ENCODE measurements around the gene ISLR.
A peak's percentile ranks its signal among the peaks of the same experiment; 100 is the strongest.

Gene ISLR

DNA sequence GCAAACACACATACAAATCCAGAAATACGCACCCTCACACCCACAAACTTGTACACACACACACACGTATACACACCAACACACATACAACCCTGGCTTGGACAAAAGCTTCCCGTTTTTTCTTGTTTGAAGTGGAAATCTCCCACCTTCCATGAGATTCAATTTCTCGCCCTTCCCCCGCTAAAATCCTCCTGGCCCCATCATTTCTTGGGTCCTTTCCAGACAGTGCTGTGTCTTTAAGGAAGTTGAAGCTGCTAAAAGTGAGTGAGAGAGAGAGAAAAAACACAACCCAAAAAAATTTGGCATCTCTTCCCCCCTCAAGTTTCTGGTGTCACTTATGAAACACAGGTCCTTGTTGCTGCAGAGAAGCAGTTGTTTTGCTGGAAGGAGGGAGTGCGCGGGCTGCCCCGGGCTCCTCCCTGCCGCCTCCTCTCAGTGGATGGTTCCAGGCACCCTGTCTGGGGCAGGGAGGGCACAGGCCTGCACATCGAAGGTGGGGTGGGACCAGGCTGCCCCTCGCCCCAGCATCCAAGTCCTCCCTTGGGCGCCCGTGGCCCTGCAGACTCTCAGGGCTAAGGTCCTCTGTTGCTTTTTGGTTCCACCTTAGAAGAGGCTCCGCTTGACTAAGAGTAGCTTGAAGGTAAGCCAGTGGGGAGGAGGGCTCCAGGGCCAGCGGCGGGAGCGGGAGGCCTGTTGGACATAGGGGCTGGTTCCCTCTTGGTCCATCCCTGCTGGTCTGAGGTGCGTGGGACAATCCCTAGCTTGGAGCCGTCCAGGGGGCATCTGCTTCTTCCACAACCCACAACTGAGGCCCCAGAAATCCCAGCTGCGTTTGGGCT, at the start of gene ISLR:
ISLR (plus strand) TSS at position 331 of the 839 bp plus-strand sequence. CDS start 1,149 bp downstream, outside the sequence.
- no peak for DNase-seq (ENCODE audit: low read depth)
- no peak within 1 kb of the TSS for H3K4me3 ChIP-seq (ENCODE audit: low read depth, low read length)
- TF ChIP-seq, protein P1, sequence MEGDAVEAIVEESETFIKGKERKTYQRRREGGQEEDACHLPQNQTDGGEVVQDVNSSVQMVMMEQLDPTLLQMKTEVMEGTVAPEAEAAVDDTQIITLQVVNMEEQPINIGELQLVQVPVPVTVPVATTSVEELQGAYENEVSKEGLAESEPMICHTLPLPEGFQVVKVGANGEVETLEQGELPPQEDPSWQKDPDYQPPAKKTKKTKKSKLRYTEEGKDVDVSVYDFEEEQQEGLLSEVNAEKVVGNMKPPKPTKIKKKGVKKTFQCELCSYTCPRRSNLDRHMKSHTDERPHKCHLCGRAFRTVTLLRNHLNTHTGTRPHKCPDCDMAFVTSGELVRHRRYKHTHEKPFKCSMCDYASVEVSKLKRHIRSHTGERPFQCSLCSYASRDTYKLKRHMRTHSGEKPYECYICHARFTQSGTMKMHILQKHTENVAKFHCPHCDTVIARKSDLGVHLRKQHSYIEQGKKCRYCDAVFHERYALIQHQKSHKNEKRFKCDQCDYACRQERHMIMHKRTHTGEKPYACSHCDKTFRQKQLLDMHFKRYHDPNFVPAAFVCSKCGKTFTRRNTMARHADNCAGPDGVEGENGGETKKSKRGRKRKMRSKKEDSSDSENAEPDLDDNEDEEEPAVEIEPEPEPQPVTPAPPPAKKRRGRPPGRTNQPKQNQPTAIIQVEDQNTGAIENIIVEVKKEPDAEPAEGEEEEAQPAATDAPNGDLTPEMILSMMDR (IDR thresholded peaks at IDR 0.05; ENCODE audit: low read depth, low read length): no peak
- no peak for TF ChIP-seq POLR2A (IDR thresholded peaks at IDR 0.05; ENCODE audit: extremely low read depth, insufficient read length)
- TF ChIP-seq MAX (IDR thresholded peaks at IDR 0.05; ENCODE audit: low read depth, low read length): no peak
- no peak for TF ChIP-seq MYC (IDR thresholded peaks at IDR 0.05; ENCODE audit: low read depth, low read length)

DNA sequence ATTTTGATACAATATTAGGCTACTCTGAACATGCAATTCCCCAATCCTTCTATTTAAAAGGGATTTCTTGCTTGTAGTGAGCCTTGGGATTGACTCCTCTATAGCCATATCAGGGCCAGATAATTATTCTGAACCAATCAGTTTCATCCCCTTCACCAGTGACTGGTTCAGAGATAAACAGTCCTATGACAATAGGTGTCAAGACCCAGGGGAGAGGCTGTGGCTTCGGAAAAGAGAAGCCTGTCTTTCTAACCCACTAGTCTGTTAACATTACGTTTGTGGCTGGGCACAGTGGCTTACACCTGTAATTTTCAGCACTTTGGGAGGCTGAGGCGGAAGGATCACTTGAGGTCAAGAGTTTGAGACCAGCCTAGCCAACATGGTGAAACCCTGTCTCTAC, 49.3 kb upstream of the ISLR start:
- DNase-seq (ENCODE audit: low read depth): no peak
- no peak for TF ChIP-seq MAX (IDR thresholded peaks at IDR 0.05; ENCODE audit: low read depth, low read length)

GRCh38 chr15:74124759-74125158, 48.8 kb upstream of the ISLR start:
- DNase-seq (ENCODE audit: low read depth): no peak
- TF ChIP-seq MYC (IDR thresholded peaks at IDR 0.05; ENCODE audit: low read depth, low read length) (no peak), MAX (IDR thresholded peaks at IDR 0.05; ENCODE audit: low read depth, low read length) (no peak), POLR2A (IDR thresholded peaks at IDR 0.05; ENCODE audit: extremely low read depth, insufficient read length) (no peak)
- TF ChIP-seq, protein P1 (IDR thresholded peaks at IDR 0.05; ENCODE audit: low read depth, low read length): no peak
- H3K4me3 ChIP-seq (ENCODE audit: low read depth, low read length): no peak overlapping the region

More for the DNA sequence above, 49.3 kb upstream of the ISLR start:
- H3K4me3 ChIP-seq (ENCODE audit: low read depth, low read length): no peak overlapping the region

- no peak overlapping the region for H3K4me3 ChIP-seq (ENCODE audit: low read depth, low read length)
- DNase-seq (ENCODE audit: low read depth): peak; percentile 95
- no peak for TF ChIP-seq POLR2A (IDR thresholded peaks at IDR 0.05; ENCODE audit: extremely low read depth, insufficient read length)
- TF ChIP-seq MAX (IDR thresholded peaks at IDR 0.05; ENCODE audit: low read depth, low read length): peak; percentile 65; the same call in 1 of the 2 replicates
- TF ChIP-seq, protein P1 (IDR thresholded peaks at IDR 0.05; ENCODE audit: low read depth, low read length): peak; percentile 93
- peak; percentile 67 for TF ChIP-seq MYC (IDR thresholded peaks at IDR 0.05; ENCODE audit: low read depth, low read length)
Measured at GRCh38 chr15:74127255-74127953, 46.1 kb upstream of the ISLR start.

DNA sequence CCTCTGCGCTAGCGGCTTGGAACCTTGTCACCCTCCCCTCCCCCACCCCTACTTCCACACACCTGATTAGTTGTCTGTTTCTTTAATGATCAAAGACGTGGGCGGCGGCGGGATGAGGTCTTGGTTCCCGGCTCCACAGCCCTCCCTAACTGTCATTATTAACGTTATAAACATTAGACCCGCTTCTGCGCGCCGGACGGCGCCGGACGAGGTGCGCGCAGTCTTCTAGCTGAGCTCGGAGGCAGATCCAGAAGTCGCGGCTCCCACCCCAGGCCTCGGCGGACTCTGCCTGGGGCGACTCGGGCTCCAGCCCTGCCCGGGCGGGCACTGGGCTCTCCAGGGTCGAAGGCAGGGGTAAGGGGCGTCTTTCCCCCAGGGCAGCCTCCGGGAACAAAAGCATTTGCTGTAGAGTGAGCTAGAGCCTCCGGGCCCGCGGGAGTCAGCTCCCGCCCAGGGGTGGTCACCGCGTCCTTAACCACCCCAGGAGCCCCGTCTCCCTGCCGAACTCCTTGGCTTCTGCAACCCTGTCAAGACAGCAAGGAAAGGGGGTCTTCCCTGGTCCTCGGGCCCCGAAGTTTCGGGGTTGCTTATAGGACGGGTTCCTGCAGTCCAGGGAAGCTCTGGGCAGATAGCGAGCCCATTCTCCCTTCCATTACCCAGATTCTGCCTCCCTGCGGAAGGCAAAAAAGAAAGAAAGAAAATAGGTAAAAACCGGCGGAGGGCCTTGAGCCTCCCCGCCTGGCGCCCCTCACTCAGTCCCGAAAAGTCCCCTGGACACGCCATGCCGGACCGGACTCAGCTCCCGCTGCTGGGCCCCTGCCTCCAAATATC, 45.3 kb upstream of the ISLR start:
- TF ChIP-seq POLR2A (IDR thresholded peaks at IDR 0.05; ENCODE audit: extremely low read depth, insufficient read length) (no peak), MAX (IDR thresholded peaks at IDR 0.05; ENCODE audit: low read depth, low read length) (no peak), MYC (IDR thresholded peaks at IDR 0.05; ENCODE audit: low read depth, low read length) (no peak)
- TF ChIP-seq, protein P1 (IDR thresholded peaks at IDR 0.05; ENCODE audit: low read depth, low read length): no peak
- DNase-seq (ENCODE audit: low read depth): no peak
- H3K4me3 ChIP-seq (ENCODE audit: low read depth, low read length): no peak overlapping the region

Data from NB4 (cell line).